ENCODE results near the gene FAM3C. TPM values are rescaled to one million over a fixed set of nuclear protein-coding genes. Genes with fewer than 3 reads are reported as not detected.

Gene FAM3C
- total RNA-seq, 1 donor from 2014 or later = 45.2 TPM

DNA sequence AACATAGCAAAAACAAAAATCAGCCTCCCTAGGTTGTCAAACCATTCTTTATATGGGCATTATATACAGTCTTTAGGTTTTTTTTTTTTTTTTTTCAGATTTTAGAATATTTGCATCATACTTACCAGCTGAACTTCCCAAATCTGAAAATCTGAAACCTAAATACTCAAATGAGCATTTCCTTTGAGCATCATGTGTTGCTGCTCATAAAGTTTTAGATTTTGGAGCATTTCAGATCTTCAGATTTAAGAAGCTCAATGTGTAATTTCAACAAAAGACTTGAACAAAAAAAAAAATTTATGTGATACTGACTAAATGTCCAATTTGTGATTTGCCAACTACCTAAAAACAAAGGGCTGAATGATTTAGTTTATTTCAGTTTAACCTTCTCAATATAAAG lies 13.6 kb downstream of the FAM3C start:
- no peak for DNase-seq (ENCODE audit: low read depth, low spot score)

DNA sequence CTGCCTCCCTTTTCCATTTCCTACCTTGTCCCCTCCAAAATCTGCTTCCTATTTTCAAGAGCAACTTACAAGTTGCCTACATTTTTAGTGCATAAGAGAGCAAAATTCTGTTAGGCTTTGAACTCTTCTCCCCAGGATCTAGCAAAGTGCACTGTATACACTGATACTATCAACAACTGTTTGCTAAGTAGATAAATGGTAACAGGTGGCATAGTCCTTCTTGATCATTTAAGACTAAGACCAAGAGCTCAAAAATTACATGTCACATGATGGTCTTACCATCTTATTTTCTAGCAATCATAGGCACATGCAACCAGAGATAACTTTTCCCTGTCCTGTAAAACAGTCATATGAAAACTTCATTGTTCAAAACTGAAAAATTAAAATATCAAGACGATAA lies 16.2 kb downstream of the FAM3C start:
- DNase-seq (ENCODE audit: low read depth, low spot score) = no peak

DNA sequence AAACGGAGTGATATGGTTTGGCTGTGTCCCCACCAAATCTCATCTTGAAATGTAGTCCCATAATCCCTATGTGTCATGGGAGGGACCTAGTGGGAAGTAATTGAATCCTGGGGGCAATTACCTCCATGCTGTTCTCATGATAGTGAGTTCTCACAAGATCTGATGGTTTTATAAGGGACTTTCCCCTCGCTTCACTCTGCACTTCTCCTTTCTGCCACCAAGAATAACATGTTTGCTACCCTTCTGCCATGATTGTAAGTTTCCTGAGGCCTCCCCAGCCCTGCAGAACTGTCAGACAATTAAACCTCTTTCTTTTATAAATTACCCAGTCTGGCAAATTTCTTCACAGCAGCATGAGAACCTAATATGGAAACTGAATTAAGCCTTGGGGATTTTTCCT lies 19.1 kb downstream of the FAM3C start:
- DNase-seq (ENCODE audit: low read depth, low spot score) = no peak

DNA sequence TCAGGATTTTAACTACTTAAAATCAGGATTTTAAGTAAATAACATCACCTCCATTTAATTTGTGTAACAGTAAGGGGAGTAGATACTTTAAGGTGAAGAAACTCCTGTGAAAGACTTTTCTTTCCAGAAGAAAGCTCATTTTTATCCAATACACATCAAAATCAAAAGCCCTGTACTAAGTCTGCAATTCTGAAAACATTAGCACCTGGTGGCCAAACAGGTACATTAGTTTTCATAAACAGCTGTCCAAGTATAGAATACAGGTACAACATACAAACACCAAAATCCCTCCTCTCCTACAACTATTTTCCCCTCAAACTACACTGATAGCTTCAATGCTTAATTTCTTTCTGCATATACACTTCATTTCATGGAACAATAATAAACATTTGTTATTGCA lies 22.9 kb downstream of the FAM3C start:
- DNase-seq (ENCODE audit: low read depth, low spot score) = no peak

DNA sequence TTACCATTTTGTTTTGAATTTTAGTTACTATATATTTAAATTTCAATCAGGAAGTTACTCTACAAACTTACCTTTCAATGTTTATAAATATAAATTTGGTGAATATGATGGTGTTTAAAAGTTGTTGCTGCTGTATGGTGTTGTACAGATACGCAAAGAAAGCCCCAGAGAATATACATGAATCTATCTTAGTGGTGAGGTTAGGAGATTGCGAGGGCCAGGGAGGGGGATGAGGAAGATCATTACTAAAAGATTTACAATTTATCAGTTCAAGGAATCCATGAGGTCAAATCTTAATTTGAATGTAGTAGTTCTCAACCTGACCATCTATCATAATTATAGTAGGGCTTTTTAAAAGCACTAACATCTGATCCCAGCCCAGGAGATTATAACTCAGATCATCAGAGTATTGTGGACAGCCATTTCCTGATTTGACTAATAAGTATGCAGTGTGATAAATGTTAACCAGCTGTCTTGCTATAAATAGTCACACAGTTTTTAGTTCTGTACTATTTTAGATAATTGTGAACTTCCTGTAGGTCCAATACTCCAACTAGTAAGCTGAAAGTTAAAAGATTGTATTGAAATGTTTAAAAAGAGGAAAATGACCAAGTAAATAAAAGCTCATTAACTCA lies 23.6 kb downstream of the FAM3C start:
- DNase-seq (ENCODE audit: low read depth, low spot score) = no peak

DNA sequence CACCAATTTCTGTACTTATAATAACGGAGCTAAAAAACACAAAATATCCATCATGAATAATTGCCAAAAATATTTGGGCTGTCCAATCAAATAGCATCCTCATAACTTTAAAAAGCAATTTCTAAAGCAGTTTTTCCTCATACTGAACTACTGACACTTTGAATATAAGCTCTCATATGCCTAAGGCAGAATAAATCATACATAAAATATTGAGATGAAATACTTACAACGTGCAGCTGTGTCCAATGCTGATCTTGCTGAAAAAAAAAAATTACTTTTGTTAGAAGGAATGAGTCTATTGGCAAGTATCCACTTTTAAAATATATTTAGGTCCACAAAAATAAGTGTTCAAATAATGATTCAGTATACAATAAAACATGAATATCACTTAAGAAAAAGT lies 24.2 kb downstream of the FAM3C start:
- DNase-seq (ENCODE audit: low read depth, low spot score) = no peak

DNA sequence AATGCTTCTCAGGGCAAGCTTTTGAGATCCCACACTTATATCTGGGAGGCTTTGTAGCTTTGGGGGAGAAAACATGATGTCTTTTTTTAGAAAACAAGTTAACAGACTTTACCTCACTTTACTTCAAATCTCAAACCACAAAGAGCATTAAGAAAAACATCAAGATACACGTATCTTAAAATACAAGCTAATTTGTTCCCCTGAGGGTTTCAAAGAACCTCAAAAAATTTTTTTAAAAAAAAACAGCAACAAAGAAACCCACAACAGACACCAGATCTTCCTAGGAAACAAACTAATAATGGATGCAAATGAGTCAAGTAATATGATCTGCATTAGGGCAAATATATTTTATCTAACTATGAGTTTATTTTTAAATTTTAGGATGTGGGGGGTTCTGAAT lies 24.7 kb downstream of the FAM3C start:
- no peak for DNase-seq (ENCODE audit: low read depth, low spot score)

DNA sequence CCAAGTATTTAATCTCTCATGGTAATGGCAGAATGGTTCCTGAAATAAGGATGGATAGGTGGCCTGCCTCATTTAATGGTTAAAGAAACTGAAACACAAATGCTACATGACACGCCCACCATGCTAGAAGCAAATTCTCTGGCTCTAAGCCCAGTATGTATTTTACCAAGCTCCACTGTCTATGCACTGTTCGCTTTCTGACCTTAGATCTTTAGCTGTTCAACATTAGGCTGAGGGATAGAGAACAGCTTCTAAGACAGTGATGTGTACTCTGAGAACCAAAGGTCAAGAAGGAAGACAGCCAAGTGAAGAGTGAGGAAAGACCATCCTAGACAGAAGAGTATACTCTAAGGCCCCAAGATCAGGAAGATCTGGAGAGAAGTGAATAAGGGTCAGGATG lies 26.6 kb downstream of the FAM3C start:
- no peak for DNase-seq (ENCODE audit: low read depth, low spot score)

DNA sequence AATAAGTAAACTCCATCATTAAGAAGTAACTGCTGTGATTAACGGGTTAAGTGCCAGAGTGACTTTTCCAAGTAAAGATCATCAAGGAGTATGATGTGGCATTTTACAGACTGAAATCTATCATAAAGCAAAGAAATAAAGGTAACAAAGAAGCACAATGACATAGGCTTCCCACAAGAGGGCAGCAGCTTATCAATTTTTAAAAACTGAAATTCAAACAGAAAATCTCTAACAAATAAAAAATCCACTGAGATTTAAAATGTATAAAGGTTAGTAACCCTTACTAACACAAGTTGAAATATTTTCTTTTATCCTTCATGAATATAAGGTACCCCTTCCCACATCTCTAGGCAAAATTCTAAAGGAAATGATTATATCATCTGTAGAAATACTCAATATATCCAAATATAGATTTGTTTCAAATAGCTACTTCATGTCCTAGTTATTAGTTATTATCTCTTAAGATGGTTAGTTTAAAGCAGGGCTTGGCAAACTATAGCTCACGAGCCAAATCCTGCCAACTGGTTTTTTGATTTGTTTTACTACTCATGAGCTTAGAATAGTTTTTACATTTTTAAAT lies 29.2 kb downstream of the FAM3C start:
- DNase-seq (ENCODE audit: low read depth, low spot score) = no peak

DNA sequence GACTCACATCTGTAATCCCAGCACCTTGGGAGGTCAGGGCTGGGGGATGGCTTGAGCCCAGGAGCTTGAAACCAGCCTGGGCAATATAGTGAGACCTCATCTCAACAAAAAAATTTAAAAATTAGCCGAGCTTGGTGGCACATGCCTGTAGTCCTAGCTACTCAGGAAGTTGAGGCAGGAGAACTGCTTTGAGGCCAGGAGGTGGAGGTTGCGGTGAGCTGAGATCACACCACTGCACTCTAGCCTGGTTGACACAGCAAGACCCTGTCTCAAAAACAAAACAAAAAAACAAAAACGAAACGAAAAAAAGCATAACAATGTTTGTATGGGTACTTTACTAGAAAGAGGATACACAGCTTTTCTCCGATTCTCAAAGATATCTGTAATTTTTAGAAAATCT lies 35.5 kb downstream of the FAM3C start:
- no peak for DNase-seq (ENCODE audit: low read depth, low spot score)

DNA sequence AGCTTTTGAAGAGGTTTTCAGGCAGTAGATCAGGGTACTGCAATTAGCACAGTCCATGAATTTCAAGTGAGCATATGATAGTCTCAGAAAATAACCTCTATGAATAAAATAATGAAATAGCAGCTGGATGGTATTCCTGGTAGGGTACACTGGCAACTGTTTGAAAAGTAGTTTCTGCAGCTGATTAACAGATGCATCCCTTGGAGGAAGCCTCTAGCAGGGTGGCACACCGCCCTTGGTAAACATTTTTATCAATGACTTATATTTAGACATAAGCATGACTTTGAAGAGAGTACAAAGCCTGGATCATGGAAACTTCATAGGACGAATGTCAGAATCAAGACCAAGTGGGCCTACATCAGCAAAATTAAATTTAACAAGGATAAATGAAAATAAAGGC lies 40.5 kb downstream of the FAM3C start:
- DNase-seq (ENCODE audit: low read depth, low spot score) = no peak

DNA sequence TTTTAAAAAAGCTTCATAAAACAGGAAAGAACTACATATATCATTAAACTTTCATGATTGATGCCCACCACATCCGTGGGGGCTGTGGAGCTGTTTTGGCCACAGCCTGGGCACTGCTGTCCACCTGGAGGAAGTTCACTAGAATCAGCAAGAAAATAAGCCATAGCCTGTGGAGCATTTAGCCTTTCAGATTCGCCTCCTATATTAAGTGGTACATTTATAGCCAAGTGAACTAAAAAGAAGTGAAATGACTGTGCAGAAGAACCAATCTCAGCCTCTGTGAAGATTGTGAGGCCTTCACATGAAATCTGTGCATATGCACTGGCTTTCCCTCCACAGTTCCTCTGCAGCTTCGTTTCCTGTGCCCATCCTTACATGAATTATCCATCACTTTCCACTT lies 43.8 kb downstream of the FAM3C start:
- DNase-seq (ENCODE audit: low read depth, low spot score) = no peak

DNA sequence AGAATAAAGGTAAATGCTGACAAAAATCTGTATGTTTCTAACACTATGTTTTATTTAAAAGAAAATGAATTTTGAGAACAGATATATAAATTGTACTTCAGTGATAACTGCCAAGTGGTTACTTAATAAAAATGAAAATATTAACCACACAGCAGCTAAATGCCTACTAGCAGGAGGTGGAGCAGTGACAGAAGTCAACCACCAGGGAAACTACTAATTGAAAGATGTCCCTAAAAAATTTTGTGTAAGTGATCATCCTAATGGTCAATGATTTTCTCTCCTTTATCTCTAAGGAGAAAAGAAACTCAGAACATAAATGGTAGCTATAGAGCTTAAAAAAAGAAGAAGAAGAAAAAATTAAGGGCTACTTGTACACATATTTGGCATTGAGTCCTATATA lies 44.4 kb downstream of the FAM3C start:
- no peak for DNase-seq (ENCODE audit: low read depth, low spot score)

DNA sequence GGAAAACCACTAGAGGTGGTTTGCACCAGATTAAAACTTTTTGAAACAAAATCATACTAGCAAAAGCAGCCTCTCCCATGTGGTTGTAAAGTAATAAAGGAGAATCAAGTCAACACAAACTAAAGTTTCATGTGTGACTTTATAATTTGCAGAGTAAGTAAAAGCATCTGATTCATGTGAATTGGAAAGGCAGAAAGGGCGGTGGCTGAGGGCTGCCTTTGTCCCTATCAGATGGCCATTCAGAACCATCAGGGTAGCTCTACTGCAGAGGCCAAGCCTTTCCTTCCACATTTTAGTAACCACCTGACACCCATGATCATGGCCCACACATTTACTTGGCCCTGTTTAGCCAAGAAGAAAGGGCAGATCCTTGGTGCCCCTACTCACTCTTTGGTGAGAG lies 51.6 kb downstream of the FAM3C start:
- no peak for DNase-seq (ENCODE audit: low read depth, low spot score)

DNA sequence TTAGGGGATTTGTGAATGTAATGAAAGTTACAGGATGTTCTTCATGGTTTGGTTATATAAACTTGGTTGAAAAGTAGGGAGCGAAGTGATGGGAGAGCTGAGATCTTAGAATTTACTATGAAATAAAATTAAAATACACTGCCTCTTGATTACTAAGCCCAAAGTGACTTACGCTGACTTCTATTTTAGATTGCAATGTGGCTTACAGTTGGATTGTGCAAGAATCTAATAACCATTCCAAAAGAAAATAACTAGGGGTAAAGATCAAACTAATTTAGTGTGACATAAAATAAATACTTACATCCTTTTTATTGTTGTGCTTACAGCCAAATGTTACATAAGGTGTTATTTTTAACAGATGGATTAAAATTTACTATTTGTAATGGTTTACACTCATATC lies 52.0 kb downstream of the FAM3C start:
- no peak for DNase-seq (ENCODE audit: low read depth, low spot score)

DNA sequence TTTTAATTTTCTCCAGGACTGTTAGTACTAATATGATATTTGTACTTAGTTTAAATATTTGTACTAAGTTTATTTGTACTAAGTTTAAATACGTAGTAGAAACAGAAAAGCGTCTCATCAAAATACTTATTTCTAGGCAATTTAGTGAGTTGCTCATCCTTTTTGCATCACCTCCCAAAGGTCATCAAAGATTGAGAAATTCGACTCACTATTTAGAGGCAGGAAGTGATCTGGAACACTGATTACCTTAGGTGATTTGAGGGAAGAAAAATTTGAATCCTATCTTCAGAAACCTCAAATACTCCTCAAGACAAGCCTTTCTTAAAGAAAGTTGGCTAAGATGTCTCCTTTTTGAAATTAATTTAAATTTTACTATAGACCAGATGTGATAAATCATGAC lies 52.8 kb downstream of the FAM3C start:
- DNase-seq (ENCODE audit: low read depth, low spot score) = no peak

DNA sequence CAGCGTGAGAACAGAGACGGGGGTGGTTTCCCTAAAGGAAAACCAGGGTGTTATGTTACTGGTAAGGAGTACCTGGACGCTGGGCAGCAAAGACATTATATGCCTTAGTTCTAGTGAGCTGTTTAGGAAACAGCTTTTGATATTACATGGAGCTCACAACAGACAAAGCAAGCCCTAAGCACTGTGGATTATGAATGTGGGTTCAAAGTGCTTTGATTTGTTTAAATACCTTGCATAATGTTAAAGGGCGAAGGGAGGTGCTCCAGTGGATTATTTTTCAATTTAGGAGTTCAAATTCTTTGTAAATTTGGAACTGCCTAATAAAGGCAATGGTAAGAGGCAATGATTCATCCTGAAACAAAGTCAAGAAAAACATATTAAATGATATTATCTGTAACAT lies 53.5 kb downstream of the FAM3C start:
- DNase-seq (ENCODE audit: low read depth, low spot score) = no peak

DNA sequence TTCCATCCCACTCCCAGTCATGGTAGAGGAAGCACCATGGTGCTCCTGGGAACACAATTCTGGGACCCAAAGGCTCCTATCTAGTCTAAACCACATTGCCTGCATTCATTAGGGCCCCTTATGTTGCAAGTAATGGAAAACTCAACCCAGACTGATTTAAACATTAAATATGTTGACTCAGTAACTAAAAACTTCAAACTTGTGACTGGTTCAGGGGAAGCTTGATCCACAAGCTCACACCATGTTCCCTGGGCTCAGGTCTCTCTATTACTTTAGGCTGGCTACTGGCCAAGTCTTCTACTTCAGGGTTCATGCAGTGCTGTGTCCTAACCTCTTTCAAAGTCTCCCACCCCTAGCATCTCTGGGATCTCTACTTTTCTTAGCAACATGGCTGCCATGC lies 54.2 kb downstream of the FAM3C start:
- DNase-seq (ENCODE audit: low read depth, low spot score) = no peak

DNA sequence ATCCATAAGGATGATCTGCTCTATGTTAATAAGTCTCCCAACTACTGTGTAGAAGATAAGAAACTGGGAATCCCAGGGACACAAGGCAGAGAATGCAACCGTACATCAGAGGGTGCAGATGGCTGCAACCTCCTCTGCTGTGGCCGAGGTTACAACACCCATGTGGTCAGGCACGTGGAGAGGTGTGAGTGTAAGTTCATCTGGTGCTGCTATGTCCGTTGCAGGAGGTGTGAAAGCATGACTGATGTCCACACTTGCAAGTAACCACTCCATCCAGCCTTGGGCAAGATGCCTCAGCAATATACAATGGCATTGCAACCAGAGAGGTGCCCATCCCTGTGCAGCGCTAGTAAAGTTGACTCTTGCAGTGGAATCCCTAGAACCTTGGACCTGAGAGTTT lies 57.0 kb downstream of the FAM3C start:
- no peak for DNase-seq (ENCODE audit: low read depth, low spot score)

DNA sequence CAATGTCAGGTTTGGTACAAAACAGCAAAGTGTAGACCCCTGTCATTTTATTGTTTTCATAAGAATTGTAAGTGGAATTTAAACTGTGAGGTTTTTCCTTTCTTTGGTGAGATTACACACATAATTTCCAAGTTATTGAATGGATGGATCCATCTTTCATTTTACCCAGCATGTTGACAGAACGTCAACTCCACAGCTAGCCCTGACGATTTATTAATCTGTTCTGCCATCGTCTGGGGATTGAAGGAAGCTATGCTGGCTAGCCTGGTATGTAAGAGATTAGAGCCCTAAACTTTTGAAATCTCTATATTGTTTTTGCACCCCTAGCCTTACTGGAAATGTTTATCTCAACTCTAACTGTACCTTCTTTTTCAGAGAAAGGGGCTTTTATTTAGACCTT lies 58.7 kb downstream of the FAM3C start:
- no peak for DNase-seq (ENCODE audit: low read depth, low spot score)

DNA sequence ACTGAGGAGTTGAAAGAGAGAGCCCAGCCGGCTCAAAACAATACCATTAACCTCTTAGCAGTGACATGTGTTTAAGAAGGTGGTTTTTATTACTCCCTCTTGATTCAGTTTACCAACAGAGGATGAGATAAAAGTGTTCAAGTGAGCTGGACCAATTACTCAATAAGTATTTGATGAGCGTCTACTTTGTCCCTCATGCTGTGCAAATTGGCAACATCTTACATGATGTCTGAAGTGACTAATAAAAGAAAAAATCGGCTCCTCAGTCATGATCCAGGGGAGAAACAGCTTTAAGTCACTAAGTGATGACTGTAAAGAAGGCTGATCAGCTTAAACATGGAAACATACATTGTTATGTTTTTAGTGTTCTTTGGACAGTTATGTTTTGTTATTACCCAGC lies 59.5 kb downstream of the FAM3C start:
- DNase-seq (ENCODE audit: low read depth, low spot score) = no peak

DNA sequence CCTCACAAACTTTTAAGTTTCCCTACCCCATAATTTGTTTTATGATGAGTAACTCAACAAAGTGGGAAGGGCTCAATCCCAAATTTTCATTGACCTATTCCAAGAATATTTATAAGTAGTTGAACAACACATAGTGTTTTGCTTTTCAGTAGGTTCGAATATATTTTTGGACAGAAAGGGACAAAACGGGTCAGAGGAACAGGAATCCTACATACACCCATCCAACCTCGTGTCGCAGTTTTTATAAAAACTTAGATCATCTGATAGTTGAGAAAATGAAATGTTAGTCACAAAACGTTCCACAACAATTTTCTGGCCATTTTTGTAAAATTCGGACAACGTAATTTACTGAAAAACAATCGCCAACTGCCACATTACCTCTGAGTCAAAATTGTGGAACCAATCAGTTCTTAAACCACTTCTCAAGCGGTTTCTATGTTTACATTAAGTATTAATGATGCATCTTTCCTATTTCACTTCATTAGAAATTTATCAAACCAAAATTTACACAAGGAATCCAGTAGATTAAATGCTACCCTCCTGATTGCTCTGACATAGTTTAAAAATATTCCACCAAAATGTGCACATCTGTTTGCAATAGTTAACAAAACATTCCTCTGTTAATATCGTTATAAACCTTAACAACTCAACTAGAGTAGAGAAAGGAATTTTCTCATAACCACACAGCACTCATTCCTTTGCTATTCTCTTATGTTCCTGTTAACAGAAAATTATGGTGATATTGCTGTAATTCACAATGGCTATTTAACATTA lies 61.0 kb downstream of the FAM3C start:
- DNase-seq (ENCODE audit: low read depth, low spot score) = no peak

DNA sequence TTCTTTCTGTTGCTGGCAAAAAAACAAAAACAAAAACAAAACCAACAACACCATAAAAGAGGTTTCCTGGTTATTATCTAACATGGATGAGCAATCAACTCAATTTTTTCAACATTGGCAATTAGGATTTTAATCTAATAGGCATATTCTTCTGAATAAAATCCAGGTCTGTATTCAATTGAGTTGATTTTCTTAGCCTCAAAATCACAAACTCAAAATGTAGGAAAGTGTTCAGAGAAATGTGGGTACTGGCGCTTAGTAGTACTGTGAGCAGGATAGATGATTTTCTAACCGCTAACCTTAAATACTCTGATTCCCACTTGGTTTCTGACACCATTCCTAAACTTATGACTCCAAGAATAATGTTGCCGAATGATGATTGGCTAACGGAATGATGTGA lies 61.7 kb downstream of the FAM3C start:
- no peak for DNase-seq (ENCODE audit: low read depth, low spot score)
